Measurements from ENCODE around the gene CDH15.
"Not testable (repeated sequence)": the region's sequence is repeated elsewhere in the genome, so short reads cannot be mapped to it uniquely, and the experiment has no call there.

CDH15 gene

GRCh38 chr16:89172528-89173173, 1.1 kb downstream of the CDH15 start:
- no peak for DNase-seq (ENCODE audit: low read depth)

GRCh38 chr16:89173174-89173921, 1.8 kb downstream of the CDH15 start:
- no peak for DNase-seq (ENCODE audit: low read depth)

GRCh38 chr16:89174055-89174827, 2.7 kb downstream of the CDH15 start:
- DNase-seq (ENCODE audit: low read depth), result no peak

GRCh38 chr16:89174877-89175276, 3.3 kb downstream of the CDH15 start:
- DNase-seq (ENCODE audit: low read depth), result no peak

- DNase-seq (ENCODE audit: low read depth), result no peak
These were observed 4.0 kb downstream of the CDH15 start for GRCh38 chr16:89175280-89176146.

GRCh38 chr16:89176147-89176690, 4.7 kb downstream of the CDH15 start:
- DNase-seq (ENCODE audit: low read depth), result no peak

GRCh38 chr16:89176717-89177116, 5.2 kb downstream of the CDH15 start:
- no peak for DNase-seq (ENCODE audit: low read depth)

- DNase-seq (ENCODE audit: low read depth), result no peak
These were observed 6.0 kb downstream of the CDH15 start for GRCh38 chr16:89177501-89177900.

- no peak for DNase-seq (ENCODE audit: low read depth)
These were observed 7.1 kb downstream of the CDH15 start for GRCh38 chr16:89178453-89179147.

GRCh38 chr16:89179148-89179484, 7.6 kb downstream of the CDH15 start:
- no peak for DNase-seq (ENCODE audit: low read depth)

- no peak for DNase-seq (ENCODE audit: low read depth)
These were observed 8.2 kb downstream of the CDH15 start for GRCh38 chr16:89179656-89180315.

- DNase-seq (ENCODE audit: low read depth), result no peak
These were observed 11.9 kb downstream of the CDH15 start for GRCh38 chr16:89183463-89183862.

GRCh38 chr16:89183975-89184676, 12.6 kb downstream of the CDH15 start:
- no peak for DNase-seq (ENCODE audit: low read depth)

GRCh38 chr16:89184677-89184932, 13.1 kb downstream of the CDH15 start:
- no peak for DNase-seq (ENCODE audit: low read depth)

- no peak for DNase-seq (ENCODE audit: low read depth)
These were observed 13.6 kb downstream of the CDH15 start for GRCh38 chr16:89184933-89185794.

- DNase-seq (ENCODE audit: low read depth), result not testable (repeated sequence)
These were observed 14.5 kb downstream of the CDH15 start for GRCh38 chr16:89185887-89186592.

- DNase-seq (ENCODE audit: low read depth), result not testable (repeated sequence)
These were observed 15.1 kb downstream of the CDH15 start for GRCh38 chr16:89186593-89187031.

GRCh38 chr16:89187032-89187769, 15.7 kb downstream of the CDH15 start:
- DNase-seq (ENCODE audit: low read depth), result no peak
